ENCODE results near the gene TMEM132C. TPM values are rescaled to one million over a fixed set of nuclear protein-coding genes. Genes with fewer than 3 reads are reported as not detected.

TMEM132C gene
- polyA plus RNA-seq, 2 of the 4 experiments (the other 2 are of a cell fraction), result not detected

- no peak overlapping the region for H3K4me2 ChIP-seq
Measured at GRCh38 chr12:128439796-128440195, 172.8 kb downstream of the TMEM132C start.

GRCh38 chr12:128442096-128442495 lies 175.1 kb downstream of the TMEM132C start:
- POLR2A ChIA-PET, result no interaction called here
- Histone ChIP-seq H3K9me3 (no peaks in the 10 kb centered on the region), H3K4me2 (no peak overlapping the region), H3K27ac (no peak overlapping the region), H3K4me1 (no peaks in the 10 kb centered on the region), H3K4me3 (no peak overlapping the region)
- ATAC-seq, result no peak
- FAIRE-seq, result no peak
- no peak for DNase-seq (ENCODE audit: low read depth in 1 of 2, low spot score in 1 of 2)
- CTCF ChIA-PET, result no interaction called here
- 5% methylated on average over 2 of the region's 2 CpGs for WGBS (ENCODE audit: missing lambda C conversion rate)
- TF ChIP-seq E2F6 (IDR thresholded peaks at IDR 0.05; ENCODE audit: borderline replicate concordance, low read depth), result no peak
- no peak for TF ChIP-seq CBX2 (IDR thresholded peaks at IDR 0.05; ENCODE audit: borderline replicate concordance, low read depth)
- TF ChIP-seq NPAS2 (CRISPR knock-in tag; IDR thresholded peaks at IDR 0.05; ENCODE audit: borderline replicate concordance), result no peak
- no peak for TF ChIP-seq RARB (CRISPR knock-in tag; IDR thresholded peaks at IDR 0.05)
- no peak for TF ChIP-seq CTCF (IDR thresholded peaks at IDR 0.05)
- TF ChIP-seq CHD4 (IDR thresholded peaks at IDR 0.05; ENCODE audit: borderline replicate concordance), result no peak
- TF ChIP-seq ZNF302 (CRISPR knock-in tag; IDR thresholded peaks at IDR 0.05), result no peak
- no peak for TF ChIP-seq MAZ (IDR thresholded peaks at IDR 0.05; ENCODE audit: borderline replicate concordance, low read depth, low read length)
- TF ChIP-seq TFCP2L1 (CRISPR knock-in tag; IDR thresholded peaks at IDR 0.05), result no peak
- no peak for TF ChIP-seq HOXB5 (CRISPR knock-in tag; IDR thresholded peaks at IDR 0.05)
- TF ChIP-seq TP53 (CRISPR knock-in tag; IDR thresholded peaks at IDR 0.05), result no peak
- no peak for TF ChIP-seq POLR2A (IDR thresholded peaks at IDR 0.05; ENCODE audit: low read length)
- no peak for TF ChIP-seq HES2 (IDR thresholded peaks at IDR 0.05)
- TF ChIP-seq RFX5 (IDR thresholded peaks at IDR 0.05), result no peak

More at GRCh38 chr12:128439796-128440195, 172.8 kb downstream of the TMEM132C start:
- FAIRE-seq (no peak), DNase-seq (ENCODE audit: low read depth in 1 of 2, low spot score in 1 of 2) (no peak), ATAC-seq (no peak)
- ChIA-PET POLR2A (no interaction called here), CTCF (no interaction called here)
- 8% methylated on average over 5 of the region's 5 CpGs for WGBS (ENCODE audit: missing lambda C conversion rate)
- H3K27ac ChIP-seq, result no peak overlapping the region
- no peaks in the 10 kb centered on the region for H3K4me1 ChIP-seq
- TF ChIP-seq FOSL2 (IDR thresholded peaks at IDR 0.05), result no peak
- no peak for TF ChIP-seq FOSL2 (CRISPR knock-in tag; IDR thresholded peaks at IDR 0.05)
- H3K4me3 ChIP-seq, result no peak overlapping the region
- no peaks in the 10 kb centered on the region for H3K9me3 ChIP-seq

- ChIA-PET CTCF (no interaction called here), POLR2A (no interaction called here)
- FAIRE-seq, result no peak
- Histone ChIP-seq H3K9me3 (no peaks in the 10 kb centered on the region), H3K4me3 (no peak overlapping the region), H3K4me2 (no peak overlapping the region), H3K27ac (no peak overlapping the region), H3K4me1 (no peaks in the 10 kb centered on the region)
- no peak for TF ChIP-seq TFCP2L1 (CRISPR knock-in tag; IDR thresholded peaks at IDR 0.05)
- TF ChIP-seq HOXB13 (CRISPR knock-in tag; IDR thresholded peaks at IDR 0.05; ENCODE audit: low read depth), result no peak
- TF ChIP-seq EHF (CRISPR knock-in tag; IDR thresholded peaks at IDR 0.05), result no peak
- TF ChIP-seq KDM5A (IDR thresholded peaks at IDR 0.05), result no peak
- TF ChIP-seq ESRRA (IDR thresholded peaks at IDR 0.05; ENCODE audit: borderline replicate concordance, low read length), result no peak
- TF ChIP-seq MAFK (IDR thresholded peaks at IDR 0.05; ENCODE audit: partially characterized antibody), result no peak
- no peak for TF ChIP-seq POLR2A (IDR thresholded peaks at IDR 0.05; ENCODE audit: low read length)
- TF ChIP-seq GATA3 (IDR thresholded peaks at IDR 0.05; ENCODE audit: borderline replicate concordance), result no peak
- no peak for TF ChIP-seq ZC3H11A (IDR thresholded peaks at IDR 0.05)
- DNase-seq (ENCODE audit: low read depth in 1 of 2, low spot score in 1 of 2), result no peak
- WGBS (ENCODE audit: missing lambda C conversion rate), result 16% methylated on average over 12 of the region's 12 CpGs
- no peak for ATAC-seq
Measured at GRCh38 chr12:128444598-128444997, 177.6 kb downstream of the TMEM132C start.
